GM19023 (cell line): ENCODE measurements around the gene TMEM215.

Source experiments
- ATAC-seq: cut with Tn5 transposase; IDR thresholded peaks from one replicate; pipeline ENCODE4 v1.9.1; 2021; ENCODE audit warnings: mild to moderate bottlenecking, moderate library complexity; ENCODE audit not compliant: unreplicated experiment

TMEM215 gene

GRCh38 chr9:32832346-32832745, 49.0 kb downstream of the TMEM215 start:
- ATAC-seq, result no peak
